AG04449 (cell line): ENCODE results near the gene MAP4K5.

Experiments
- CTCF ChIA-PET: fragments of 350-600 bp; formaldehyde crosslinking; extraction: SDS; loops from one replicate; lab custom pipeline; 2021; ENCODE audit warnings: antibody characterized with exemption; lab: Yijun Ruan, JAX
- POLR2A ChIA-PET: fragments of 400-600, 350-600 bp; formaldehyde crosslinking; extraction: SDS; loops from one replicate; lab custom pipeline; 2020; ENCODE audit warnings: antibody characterized with exemption, inconsistent platforms; lab: Yijun Ruan, JAX
- DNase-seq: peaks from one replicate; pipeline ENCODE4 v3.0.0-alpha.2; 2010; ENCODE audit warnings: low read depth, low spot score
- H3K4me3 ChIP-seq: 2 replicates; pipeline ENCODE4 v1.5.1; 2011; ENCODE audit warnings: low read depth, mild to moderate bottlenecking, control low read depth, low read length
- TF ChIP-seq, protein P1 (sequence below): IDR thresholded peaks from one replicate; pipeline ENCODE4 v1.5.1; 2011; ENCODE audit warnings: mild to moderate bottlenecking, moderate library complexity, low read length, control low read depth, inconsistent platforms; ENCODE audit not compliant: insufficient read depth; ENCODE audit errors: missing control alignments

Gene MAP4K5

GRCh38 chr14:50501642-50502041 lies 30.7 kb downstream of the MAP4K5 start:
- peak; percentile 17 for DNase-seq
- H3K4me3 ChIP-seq, result no peak overlapping the region
- POLR2A ChIA-PET, result no interaction called here
- TF ChIP-seq, protein P1, sequence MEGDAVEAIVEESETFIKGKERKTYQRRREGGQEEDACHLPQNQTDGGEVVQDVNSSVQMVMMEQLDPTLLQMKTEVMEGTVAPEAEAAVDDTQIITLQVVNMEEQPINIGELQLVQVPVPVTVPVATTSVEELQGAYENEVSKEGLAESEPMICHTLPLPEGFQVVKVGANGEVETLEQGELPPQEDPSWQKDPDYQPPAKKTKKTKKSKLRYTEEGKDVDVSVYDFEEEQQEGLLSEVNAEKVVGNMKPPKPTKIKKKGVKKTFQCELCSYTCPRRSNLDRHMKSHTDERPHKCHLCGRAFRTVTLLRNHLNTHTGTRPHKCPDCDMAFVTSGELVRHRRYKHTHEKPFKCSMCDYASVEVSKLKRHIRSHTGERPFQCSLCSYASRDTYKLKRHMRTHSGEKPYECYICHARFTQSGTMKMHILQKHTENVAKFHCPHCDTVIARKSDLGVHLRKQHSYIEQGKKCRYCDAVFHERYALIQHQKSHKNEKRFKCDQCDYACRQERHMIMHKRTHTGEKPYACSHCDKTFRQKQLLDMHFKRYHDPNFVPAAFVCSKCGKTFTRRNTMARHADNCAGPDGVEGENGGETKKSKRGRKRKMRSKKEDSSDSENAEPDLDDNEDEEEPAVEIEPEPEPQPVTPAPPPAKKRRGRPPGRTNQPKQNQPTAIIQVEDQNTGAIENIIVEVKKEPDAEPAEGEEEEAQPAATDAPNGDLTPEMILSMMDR, result no peak
- CTCF ChIA-PET, result interaction anchor here (1.0 kb wide), 1 partner anchor 180 kb away, joined by 3 read pairs; no protein-coding TSS in a partner anchor

- ChIA-PET CTCF (no interaction called here), POLR2A (no interaction called here)
- TF ChIP-seq, protein P1, result no peak
- no peak overlapping the region for H3K4me3 ChIP-seq
- no peak for DNase-seq
Measured at GRCh38 chr14:50497351-50497750, 35.0 kb downstream of the MAP4K5 start.

DNA sequence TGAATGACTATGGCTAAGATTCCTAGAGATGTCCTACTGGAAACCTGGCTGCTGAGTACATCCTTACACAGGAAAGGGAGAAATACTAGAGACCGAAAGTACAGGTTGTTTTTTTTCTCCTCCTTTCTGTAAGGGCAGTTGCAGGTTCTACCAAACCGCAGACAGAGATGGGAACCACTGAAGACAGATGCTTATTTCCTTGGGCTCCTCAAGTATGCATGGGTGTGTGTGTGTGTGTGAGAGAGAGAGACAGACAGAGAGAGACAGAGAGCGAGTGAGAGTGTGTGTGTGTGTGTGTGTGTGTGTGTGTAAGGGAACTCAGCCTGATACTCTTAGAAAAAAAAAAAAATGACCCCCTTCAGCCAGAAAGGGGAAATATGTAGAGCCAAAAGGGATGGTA lies 42.5 kb downstream of the MAP4K5 start:
- ChIA-PET POLR2A (no interaction called here), CTCF (no interaction called here)
- DNase-seq, result no peak
- H3K4me3 ChIP-seq, result no peak overlapping the region
- TF ChIP-seq, protein P1, result no peak

- DNase-seq, result no peak
- POLR2A ChIA-PET, result no interaction called here
- TF ChIP-seq, protein P1, result no peak
- CTCF ChIA-PET, result interaction anchor here (0.8 to 1.3 kb wide), 2 partner anchors 20 to 168 kb away, joined by 3 read pairs; no protein-coding TSS in a partner anchor
- H3K4me3 ChIP-seq, result no peak overlapping the region
Measured at GRCh38 chr14:50488521-50488920, 43.8 kb downstream of the MAP4K5 start.

DNA sequence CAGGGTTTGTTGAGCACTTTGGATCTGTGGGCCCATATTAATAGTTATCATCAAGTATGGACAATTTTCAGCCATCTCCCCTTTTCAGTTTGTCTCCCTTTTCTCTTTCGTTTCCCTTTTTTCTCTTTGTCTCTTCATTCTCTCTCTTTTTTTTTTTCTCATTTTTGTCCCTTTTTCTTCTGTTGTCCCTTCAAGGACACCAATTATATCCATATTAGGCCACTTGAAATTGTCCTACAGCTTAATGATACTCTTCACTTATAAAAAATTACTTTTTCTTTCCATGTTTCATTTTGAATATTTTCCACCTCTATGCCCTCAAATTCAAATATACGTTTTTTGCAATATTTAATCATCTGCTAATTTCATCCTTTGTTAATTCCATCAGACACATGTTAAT lies 53.3 kb downstream of the MAP4K5 start:
- DNase-seq, result no peak
- ChIA-PET CTCF (no interaction called here), POLR2A (no interaction called here)
- no peak overlapping the region for H3K4me3 ChIP-seq
- TF ChIP-seq, protein P1, result no peak

DNA sequence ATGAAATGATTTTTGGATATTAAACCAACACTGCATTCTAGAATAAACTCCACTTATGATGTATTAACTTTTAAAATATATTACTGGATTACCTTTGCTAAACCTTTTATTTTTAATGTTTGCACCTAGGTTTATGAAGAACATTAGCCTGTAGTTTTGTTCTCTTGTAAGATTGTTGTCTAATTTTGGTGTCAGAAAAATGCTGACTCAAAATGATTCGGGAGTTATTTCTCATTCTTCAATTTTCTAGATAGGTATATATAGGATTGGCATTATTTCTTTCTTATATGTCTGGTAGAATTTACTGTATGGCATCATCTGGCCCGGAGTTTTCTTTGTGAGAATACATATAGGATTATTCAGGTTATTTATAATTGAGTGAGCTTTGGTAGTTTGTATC lies 54.6 kb downstream of the MAP4K5 start:
- H3K4me3 ChIP-seq, result no peak overlapping the region
- POLR2A ChIA-PET, result no interaction called here
- CTCF ChIA-PET, result no interaction called here
- TF ChIP-seq, protein P1, result no peak
- DNase-seq, result no peak
